ENCODE results near the gene POLR2A.
A peak's percentile ranks its signal among the peaks of the same experiment; 100 is the strongest.

Gene POLR2A

DNA sequence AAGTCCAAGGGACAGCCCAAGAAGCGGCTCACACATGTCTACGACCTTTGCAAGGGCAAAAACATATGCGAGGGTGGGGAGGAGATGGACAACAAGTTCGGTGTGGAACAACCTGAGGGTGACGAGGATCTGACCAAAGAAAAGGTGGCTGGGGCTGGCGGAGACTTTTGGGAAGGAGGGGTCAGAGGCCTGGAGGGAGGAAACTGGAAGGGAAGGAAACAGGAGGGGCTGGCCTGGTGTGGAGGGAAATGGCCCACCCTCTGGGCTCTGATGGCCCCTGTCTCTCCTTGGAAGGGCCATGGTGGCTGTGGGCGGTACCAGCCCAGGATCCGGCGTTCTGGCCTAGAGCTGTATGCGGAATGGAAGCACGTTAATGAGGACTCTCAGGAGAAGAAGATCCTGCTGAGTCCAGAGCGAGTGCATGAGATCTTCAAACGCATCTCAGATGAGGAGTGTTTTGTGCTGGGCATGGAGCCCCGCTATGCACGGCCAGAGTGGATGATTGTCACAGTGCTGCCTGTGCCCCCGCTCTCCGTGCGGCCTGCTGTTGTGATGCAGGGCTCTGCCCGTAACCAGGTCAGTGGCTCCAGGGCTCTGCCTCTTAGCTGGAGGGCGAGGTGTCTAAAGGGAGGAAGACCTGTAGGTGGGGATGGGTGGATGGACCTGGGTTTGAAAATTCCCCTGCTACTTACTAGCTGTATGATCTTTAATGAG lies 12.5 kb downstream of the POLR2A start:
- TF ChIP-seq, protein P1, sequence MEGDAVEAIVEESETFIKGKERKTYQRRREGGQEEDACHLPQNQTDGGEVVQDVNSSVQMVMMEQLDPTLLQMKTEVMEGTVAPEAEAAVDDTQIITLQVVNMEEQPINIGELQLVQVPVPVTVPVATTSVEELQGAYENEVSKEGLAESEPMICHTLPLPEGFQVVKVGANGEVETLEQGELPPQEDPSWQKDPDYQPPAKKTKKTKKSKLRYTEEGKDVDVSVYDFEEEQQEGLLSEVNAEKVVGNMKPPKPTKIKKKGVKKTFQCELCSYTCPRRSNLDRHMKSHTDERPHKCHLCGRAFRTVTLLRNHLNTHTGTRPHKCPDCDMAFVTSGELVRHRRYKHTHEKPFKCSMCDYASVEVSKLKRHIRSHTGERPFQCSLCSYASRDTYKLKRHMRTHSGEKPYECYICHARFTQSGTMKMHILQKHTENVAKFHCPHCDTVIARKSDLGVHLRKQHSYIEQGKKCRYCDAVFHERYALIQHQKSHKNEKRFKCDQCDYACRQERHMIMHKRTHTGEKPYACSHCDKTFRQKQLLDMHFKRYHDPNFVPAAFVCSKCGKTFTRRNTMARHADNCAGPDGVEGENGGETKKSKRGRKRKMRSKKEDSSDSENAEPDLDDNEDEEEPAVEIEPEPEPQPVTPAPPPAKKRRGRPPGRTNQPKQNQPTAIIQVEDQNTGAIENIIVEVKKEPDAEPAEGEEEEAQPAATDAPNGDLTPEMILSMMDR (IDR thresholded peaks at IDR 0.05) = no peak
- DNase-seq (ENCODE audit: low spot score) = no peak
- Histone ChIP-seq H3K4me3 (no peak overlapping the region), H3K27ac (peak overlapping the region in 1 of 2 donors; percentile 5)

DNA sequence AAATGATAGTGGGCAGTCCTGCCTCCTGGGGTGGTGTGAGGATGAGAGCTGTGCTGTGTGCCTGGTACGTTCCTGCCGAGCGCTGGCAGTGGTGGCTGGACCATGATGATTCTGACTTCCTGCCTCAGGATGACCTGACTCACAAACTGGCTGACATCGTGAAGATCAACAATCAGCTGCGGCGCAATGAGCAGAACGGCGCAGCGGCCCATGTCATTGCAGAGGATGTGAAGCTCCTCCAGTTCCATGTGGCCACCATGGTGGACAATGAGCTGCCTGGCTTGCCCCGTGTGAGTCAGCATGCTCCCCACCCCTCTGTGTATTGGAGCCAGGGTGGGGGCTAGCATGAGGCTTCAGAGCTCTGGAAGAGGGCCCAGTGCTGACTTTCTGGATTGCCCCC lies 13.1 kb downstream of the POLR2A start:
- no peak overlapping the region for H3K4me3 ChIP-seq
- TF ChIP-seq, protein P1 (IDR thresholded peaks at IDR 0.05) = no peak
- DNase-seq (ENCODE audit: low spot score) = no peak
- peak overlapping the region in 1 of 2 donors; percentile 5 for H3K27ac ChIP-seq

DNA sequence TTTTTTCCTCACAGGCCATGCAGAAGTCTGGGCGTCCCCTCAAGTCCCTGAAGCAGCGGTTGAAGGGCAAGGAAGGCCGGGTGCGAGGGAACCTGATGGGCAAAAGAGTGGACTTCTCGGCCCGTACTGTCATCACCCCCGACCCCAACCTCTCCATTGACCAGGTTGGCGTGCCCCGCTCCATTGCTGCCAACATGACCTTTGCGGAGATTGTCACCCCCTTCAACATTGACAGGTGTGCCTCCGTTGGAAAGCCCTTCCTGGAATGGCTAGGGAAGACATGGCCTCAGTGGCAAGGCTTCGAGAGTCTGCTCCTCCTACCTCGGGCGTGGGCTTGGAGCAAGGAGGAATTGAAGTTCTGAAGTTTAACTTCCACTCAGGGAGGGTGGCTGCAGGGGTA lies 13.5 kb downstream of the POLR2A start:
- TF ChIP-seq, protein P1 (IDR thresholded peaks at IDR 0.05) = no peak
- DNase-seq (ENCODE audit: low spot score) = no peak
- H3K4me3 ChIP-seq = no peak overlapping the region
- no peak overlapping the region for H3K27ac ChIP-seq

DNA sequence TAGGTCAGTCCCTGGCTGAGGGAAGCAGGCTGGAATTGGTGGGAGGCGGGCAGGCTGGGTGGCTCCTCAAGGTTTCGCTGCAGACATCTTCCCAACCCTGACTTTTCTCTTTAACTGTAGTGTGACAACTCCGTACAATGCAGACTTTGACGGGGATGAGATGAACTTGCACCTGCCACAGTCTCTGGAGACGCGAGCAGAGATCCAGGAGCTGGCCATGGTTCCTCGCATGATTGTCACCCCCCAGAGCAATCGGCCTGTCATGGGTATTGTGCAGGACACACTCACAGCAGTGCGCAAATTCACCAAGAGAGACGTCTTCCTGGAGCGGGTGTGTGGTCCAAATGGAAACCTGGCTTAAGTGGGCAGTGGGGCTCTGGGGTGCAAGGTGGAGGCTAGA lies 15.0 kb downstream of the POLR2A start:
- no peak overlapping the region for H3K27ac ChIP-seq
- H3K4me3 ChIP-seq = no peak overlapping the region
- no peak for DNase-seq (ENCODE audit: low spot score)
- TF ChIP-seq, protein P1 (IDR thresholded peaks at IDR 0.05) = no peak

DNA sequence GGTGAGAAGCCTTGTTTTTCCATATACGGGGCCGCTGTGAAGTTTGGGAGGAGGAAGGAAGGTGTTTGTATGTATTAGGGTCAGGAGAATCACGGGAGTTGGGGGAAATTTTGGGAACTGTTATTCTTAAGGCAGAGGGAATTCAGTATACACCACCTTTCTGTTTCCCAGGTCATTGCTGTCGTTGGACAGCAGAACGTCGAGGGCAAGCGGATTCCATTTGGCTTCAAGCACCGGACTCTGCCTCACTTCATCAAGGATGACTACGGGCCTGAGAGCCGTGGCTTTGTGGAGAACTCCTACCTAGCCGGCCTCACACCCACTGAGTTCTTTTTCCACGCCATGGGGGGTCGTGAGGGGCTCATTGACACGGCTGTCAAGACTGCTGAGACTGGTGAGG lies 17.6 kb downstream of the POLR2A start:
- no peak overlapping the region for H3K27ac ChIP-seq
- no peak for DNase-seq (ENCODE audit: low spot score)
- no peak overlapping the region for H3K4me3 ChIP-seq
- TF ChIP-seq, protein P1 (IDR thresholded peaks at IDR 0.05) = no peak

DNA sequence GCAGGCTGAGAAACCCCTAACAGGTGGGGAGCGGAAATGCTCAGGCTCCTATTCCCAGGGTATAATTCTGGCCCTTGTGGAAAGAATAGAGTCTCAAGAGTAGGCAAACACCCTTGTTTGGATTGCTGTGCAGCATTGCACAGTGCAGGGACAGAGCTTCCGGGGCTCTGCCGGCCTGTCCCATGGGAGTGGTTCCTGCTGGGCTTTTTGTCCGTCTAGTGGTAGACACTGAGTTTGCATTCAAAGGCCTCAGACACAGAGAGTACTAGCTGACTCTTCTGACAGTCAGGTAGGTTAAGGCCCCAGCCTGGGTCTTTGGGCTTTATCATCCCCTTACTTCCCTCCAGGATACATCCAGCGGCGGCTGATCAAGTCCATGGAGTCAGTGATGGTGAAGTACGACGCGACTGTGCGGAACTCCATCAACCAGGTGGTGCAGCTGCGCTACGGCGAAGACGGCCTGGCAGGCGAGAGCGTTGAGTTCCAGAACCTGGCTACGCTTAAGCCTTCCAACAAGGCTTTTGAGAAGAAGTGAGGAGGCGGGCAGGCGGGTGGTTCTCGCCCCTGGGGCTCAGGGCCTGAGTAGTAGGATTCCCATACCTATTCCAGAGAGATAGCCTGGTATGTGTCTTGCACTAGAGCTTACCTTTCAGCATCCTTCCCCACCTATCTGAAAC lies 18.1 kb downstream of the POLR2A start:
- Histone ChIP-seq H3K27ac (no peak overlapping the region), H3K4me3 (no peak overlapping the region)
- no peak for DNase-seq (ENCODE audit: low spot score)
- TF ChIP-seq, protein P1 (IDR thresholded peaks at IDR 0.05) = no peak

DNA sequence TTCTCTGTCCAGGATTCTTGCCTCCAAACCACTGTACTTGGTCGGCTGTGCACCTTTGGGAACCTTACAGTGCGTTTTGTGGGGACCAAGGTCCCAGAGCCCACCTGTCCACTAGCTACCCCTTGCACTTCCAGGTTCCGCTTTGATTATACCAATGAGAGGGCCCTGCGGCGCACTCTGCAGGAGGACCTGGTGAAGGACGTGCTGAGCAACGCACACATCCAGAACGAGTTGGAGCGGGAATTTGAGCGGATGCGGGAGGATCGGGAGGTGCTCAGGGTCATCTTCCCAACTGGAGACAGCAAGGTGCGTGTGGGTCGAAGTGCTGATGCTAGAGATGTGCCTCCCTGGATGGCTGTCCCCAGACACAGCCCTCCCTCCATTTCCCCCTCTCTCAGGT lies 18.8 kb downstream of the POLR2A start:
- DNase-seq (ENCODE audit: low spot score) = no peak
- H3K27ac ChIP-seq = no peak overlapping the region
- TF ChIP-seq, protein P1 (IDR thresholded peaks at IDR 0.05) = no peak
- H3K4me3 ChIP-seq = no peak overlapping the region

Data from coronary artery (tissue), 2 donors.